ENCODE measurements around the gene CRABP2. TPM values are rescaled to one million over a fixed set of nuclear protein-coding genes. Genes with fewer than 3 reads are reported as not detected.

CRABP2 gene
- total RNA-seq (2021; ENCODE audit: unreplicated experiment) (1,115 TPM), Bru-seq, nascent RNA (percentile 96 among the genes with signal in this experiment), BruChase-seq, experiment 1, labeled RNA remaining after a 2-hour chase (percentile 95 among the genes with signal in this experiment), BruChase-seq, experiment 2, labeled RNA remaining after a 6-hour chase (percentile 97 among the genes with signal in this experiment)
- polyA plus RNA-seq (2012; ENCODE audit: insufficient read length), result 1,502 TPM
- long read RNA-seq, transcript CRABP2-203 (4 exons, 992 nt), result major isoform, 684 of 779 reads
- long read RNA-seq, partial matches to known transcripts, result 17 of 779 reads
- long read RNA-seq, other reads (novel, unspliced or antisense), result 75 of 779 reads

DNA sequence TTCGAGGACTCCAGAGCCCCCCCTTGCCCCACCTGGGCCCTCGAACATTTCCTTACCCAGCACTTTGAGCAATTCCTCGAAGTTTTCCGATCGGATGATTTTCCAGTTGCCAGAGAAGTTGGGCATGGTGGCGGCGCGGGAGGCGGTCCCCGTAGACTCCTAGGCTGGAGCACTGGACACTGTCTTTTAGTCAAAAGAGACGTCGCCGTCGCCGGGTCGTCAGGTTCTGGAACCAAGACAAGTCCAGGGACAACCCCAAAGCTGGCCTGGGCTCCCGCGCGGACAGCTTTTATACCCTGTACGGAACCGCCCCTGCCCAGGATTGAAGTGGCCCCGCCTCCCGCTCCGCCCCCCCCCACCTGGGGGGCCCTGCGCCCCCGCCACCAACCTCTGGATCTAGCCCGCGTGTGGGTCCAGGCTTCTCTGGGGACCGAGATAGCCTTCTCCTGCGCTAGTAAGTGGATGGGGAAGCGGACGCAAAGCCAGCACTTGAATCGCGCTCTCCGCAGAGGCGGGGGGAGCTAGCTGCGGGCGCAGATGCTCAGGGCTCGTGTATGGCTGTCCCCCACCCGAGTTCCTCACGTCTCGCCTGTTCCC, at the start of gene CRABP2:
CRABP2 (minus strand) TSS at position 263 of the 597 bp plus-strand sequence; CDS start at position 126, 137 bp downstream.
- CTCF ChIA-PET, result interaction anchor here (0.5 to 3.7 kb wide), 10 partner anchors 9 to 222 kb away, joined by 3 to 96 read pairs (median 5); no protein-coding TSS in a partner anchor
- in situ Hi-C loops (cut with HindIII; ENCODE audit: low pct_unique_long_range_greater_than_20kb, low sequenced_read_pairs) (no loop called here), intact Hi-C loops (cut with micrococcal nuclease; ENCODE audit: unreplicated experiment) (loop anchor here (2.0 kb wide), 1 partner anchor 15 kb away; no protein-coding TSS in a partner anchor)
- no peaks in the 10 kb centered on the region for H3K27me3 ChIP-seq (ENCODE audit: control insufficient read depth, insufficient read depth, low read length)
- peak within 1 kb of the TSS; percentile 82 to 84 for H3K4me3 ChIP-seq (ENCODE audit: low read depth in 2 of 2, low read length in 2 of 2)
- no peaks in the 10 kb centered on the region; the same call in 1 of the 2 replicates for H3K36me3 ChIP-seq (ENCODE audit: control insufficient read depth, insufficient read depth, low read length)
- POLR2A ChIA-PET, result interaction anchor here (0.7 to 1.5 kb wide), 6 partner anchors 10 to 20 kb away, joined by 3 to 10 read pairs (median 6); no protein-coding TSS in a partner anchor
- H3K9me3 ChIP-seq (ENCODE audit: control insufficient read depth, insufficient read depth, low read depth, low read length), result no peaks in the 10 kb centered on the region
- H3K4me1 ChIP-seq (ENCODE audit: control insufficient read depth, insufficient read depth, low read length), result peaks cover 70% of the 10 kb centered on the region
- ATAC-seq (peak; percentile 49), DNase-seq (ENCODE audit: low read depth, low spot score) (no peak)
- no TSS peak for BruUV-seq (replicated peaks)
- peak within 1 kb of the TSS; percentile 93 for H3K27ac ChIP-seq (ENCODE audit: low read length)
- peak; percentile 88 for TF ChIP-seq POLR2AphosphoS5 (IDR thresholded peaks at IDR 0.05; ENCODE audit: low read depth, low read length)
- no peak for TF ChIP-seq TCF7L2 (IDR thresholded peaks at IDR 0.05; ENCODE audit: low read depth, low read length)
- peak; percentile 56; the same call in 1 of the 2 replicates for TF ChIP-seq SIN3A (IDR thresholded peaks at IDR 0.05; ENCODE audit: borderline replicate concordance, insufficient read depth, low read depth, low read length)
- TF ChIP-seq, protein P1, sequence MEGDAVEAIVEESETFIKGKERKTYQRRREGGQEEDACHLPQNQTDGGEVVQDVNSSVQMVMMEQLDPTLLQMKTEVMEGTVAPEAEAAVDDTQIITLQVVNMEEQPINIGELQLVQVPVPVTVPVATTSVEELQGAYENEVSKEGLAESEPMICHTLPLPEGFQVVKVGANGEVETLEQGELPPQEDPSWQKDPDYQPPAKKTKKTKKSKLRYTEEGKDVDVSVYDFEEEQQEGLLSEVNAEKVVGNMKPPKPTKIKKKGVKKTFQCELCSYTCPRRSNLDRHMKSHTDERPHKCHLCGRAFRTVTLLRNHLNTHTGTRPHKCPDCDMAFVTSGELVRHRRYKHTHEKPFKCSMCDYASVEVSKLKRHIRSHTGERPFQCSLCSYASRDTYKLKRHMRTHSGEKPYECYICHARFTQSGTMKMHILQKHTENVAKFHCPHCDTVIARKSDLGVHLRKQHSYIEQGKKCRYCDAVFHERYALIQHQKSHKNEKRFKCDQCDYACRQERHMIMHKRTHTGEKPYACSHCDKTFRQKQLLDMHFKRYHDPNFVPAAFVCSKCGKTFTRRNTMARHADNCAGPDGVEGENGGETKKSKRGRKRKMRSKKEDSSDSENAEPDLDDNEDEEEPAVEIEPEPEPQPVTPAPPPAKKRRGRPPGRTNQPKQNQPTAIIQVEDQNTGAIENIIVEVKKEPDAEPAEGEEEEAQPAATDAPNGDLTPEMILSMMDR (IDR thresholded peaks at IDR 0.05), result no peak
- TF ChIP-seq REST (IDR thresholded peaks at IDR 0.05; ENCODE audit: insufficient read depth in 1 of 2, low read depth in 2 of 2, low read length in 1 of 2), result no peak

GRCh38 chr1:156754219-156754618, 48.8 kb upstream of the CRABP2 start:
- POLR2A ChIA-PET, result no interaction called here
- no peaks in the 10 kb centered on the region for H3K27me3 ChIP-seq (ENCODE audit: control insufficient read depth, insufficient read depth, low read length)
- TF ChIP-seq, protein P1 (IDR thresholded peaks at IDR 0.05), result no peak
- TF ChIP-seq POLR2AphosphoS5 (IDR thresholded peaks at IDR 0.05; ENCODE audit: low read depth, low read length) (no peak), TCF7L2 (IDR thresholded peaks at IDR 0.05; ENCODE audit: low read depth, low read length) (no peak), REST (IDR thresholded peaks at IDR 0.05; ENCODE audit: insufficient read depth in 1 of 2, low read depth in 2 of 2, low read length in 1 of 2) (no peak), SIN3A (IDR thresholded peaks at IDR 0.05; ENCODE audit: borderline replicate concordance, insufficient read depth, low read depth, low read length) (no peak)
- no TSS peak for BruUV-seq (replicated peaks)
- ATAC-seq (no peak), DNase-seq (ENCODE audit: low read depth, low spot score) (no peak)
- intact Hi-C loops (cut with micrococcal nuclease; ENCODE audit: unreplicated experiment), result no loop called here
- H3K36me3 ChIP-seq (ENCODE audit: control insufficient read depth, insufficient read depth, low read length), result peaks cover 8% of the 10 kb centered on the region
- in situ Hi-C loops (cut with HindIII; ENCODE audit: low pct_unique_long_range_greater_than_20kb, low sequenced_read_pairs), result no loop called here
- CTCF ChIA-PET, result interaction anchor here (0.6 kb wide), 1 partner anchor 41 kb away, joined by 4 read pairs; no protein-coding TSS in a partner anchor
- H3K9me3 ChIP-seq (ENCODE audit: control insufficient read depth, insufficient read depth, low read depth, low read length), result no peaks in the 10 kb centered on the region
- peaks cover 13% of the 10 kb centered on the region for H3K4me1 ChIP-seq (ENCODE audit: control insufficient read depth, insufficient read depth, low read length)
- H3K27ac ChIP-seq (ENCODE audit: low read length), result no peak overlapping the region
- H3K4me3 ChIP-seq (ENCODE audit: low read depth in 2 of 2, low read length in 2 of 2), result no peak overlapping the region

Data from Panc1 (cell line).